ENCODE data around the gene RYR2. TPM values are rescaled to one million over a fixed set of nuclear protein-coding genes. Genes with fewer than 3 reads are reported as not detected.

The RYR2 gene
- polyA plus RNA-seq, 2 of the 4 experiments (the other 2 are of a cell fraction): 0.06 TPM; not detected in 1

GRCh38 chr1:237145379-237146135, 103.6 kb downstream of the RYR2 start:
- 8% methylated on average over 4 of the region's 4 CpGs for WGBS (ENCODE audit: missing lambda C conversion rate)
- TF ChIP-seq MYC (IDR thresholded peaks at IDR 0.05; ENCODE audit: borderline replicate concordance, low read length): no peak
- TF ChIP-seq HOXA7 (CRISPR knock-in tag; IDR thresholded peaks at IDR 0.05): no peak
- no peak for TF ChIP-seq CHD4 (IDR thresholded peaks at IDR 0.05; ENCODE audit: borderline replicate concordance)
- no peak for TF ChIP-seq CEBPB (IDR thresholded peaks at IDR 0.05)
- TF ChIP-seq MAZ (IDR thresholded peaks at IDR 0.05; ENCODE audit: borderline replicate concordance, low read depth, low read length): no peak
- no peak for TF ChIP-seq CBX8 (IDR thresholded peaks at IDR 0.05)
- no peak for TF ChIP-seq KDM5A (IDR thresholded peaks at IDR 0.05)
- TF ChIP-seq ZNF302 (CRISPR knock-in tag; IDR thresholded peaks at IDR 0.05): no peak
- TF ChIP-seq RNF2 (IDR thresholded peaks at IDR 0.05; ENCODE audit: borderline replicate concordance, low read depth): no peak
- Histone ChIP-seq H3K4me3 (no peak overlapping the region), H3K4me2 (no peak overlapping the region), H3K4me1 (no peaks in the 10 kb centered on the region), H3K9me3 (no peaks in the 10 kb centered on the region), H3K27ac (no peak overlapping the region)
- FAIRE-seq (no peak), ATAC-seq (no peak), DNase-seq (ENCODE audit: low read depth in 1 of 2, low spot score in 1 of 2) (no peak)
- CTCF ChIA-PET: no interaction called here
- POLR2A ChIA-PET: no interaction called here

- no peak for FAIRE-seq
- WGBS (ENCODE audit: missing lambda C conversion rate): 47% methylated on average over 7 of the region's 7 CpGs
- Histone ChIP-seq H3K27ac (no peak overlapping the region), H3K4me2 (no peak overlapping the region), H3K9me3 (no peaks in the 10 kb centered on the region), H3K4me1 (no peaks in the 10 kb centered on the region), H3K4me3 (no peak overlapping the region)
- ChIA-PET POLR2A (no interaction called here), CTCF (no interaction called here)
- no peak for DNase-seq (ENCODE audit: low read depth in 1 of 2, low spot score in 1 of 2)
- TF ChIP-seq POLR2AphosphoS2 (conservative IDR thresholded peaks at IDR 0.05; ENCODE audit: low read length) (no peak), RCOR1 (IDR thresholded peaks at IDR 0.05; ENCODE audit: low read depth, low read length) (no peak), JUN (IDR thresholded peaks at IDR 0.05) (no peak), HDAC2 (IDR thresholded peaks at IDR 0.05) (no peak), KDM5A (IDR thresholded peaks at IDR 0.05) (no peak), MAFK (IDR thresholded peaks at IDR 0.05; ENCODE audit: partially characterized antibody) (no peak), MYC (IDR thresholded peaks at IDR 0.05; ENCODE audit: borderline replicate concordance, low read length) (no peak), SMC3 (IDR thresholded peaks at IDR 0.05) (no peak), RNF2 (IDR thresholded peaks at IDR 0.05; ENCODE audit: borderline replicate concordance, low read depth) (no peak), HMGXB4 (CRISPR knock-in tag; IDR thresholded peaks at IDR 0.05; ENCODE audit: borderline replicate concordance) (no peak)
- ATAC-seq: no peak
Measured at GRCh38 chr1:237146241-237146640, 104.3 kb downstream of the RYR2 start.

- ATAC-seq (no peak), FAIRE-seq (no peak), DNase-seq (ENCODE audit: low read depth in 1 of 2, low spot score in 1 of 2) (no peak)
- POLR2A ChIA-PET: no interaction called here
- no peaks in the 10 kb centered on the region for H3K9me3 ChIP-seq
- no peaks in the 10 kb centered on the region for H3K4me1 ChIP-seq
- no peak overlapping the region for H3K27ac ChIP-seq
- TF ChIP-seq POLR2A (IDR thresholded peaks at IDR 0.05; ENCODE audit: low read length): no peak
- no peak for TF ChIP-seq E2F6 (IDR thresholded peaks at IDR 0.05; ENCODE audit: borderline replicate concordance, low read depth)
- TF ChIP-seq SMC3 (IDR thresholded peaks at IDR 0.05): no peak
- TF ChIP-seq EHMT2 (IDR thresholded peaks at IDR 0.05; ENCODE audit: low read depth): no peak
- TF ChIP-seq CEBPB (IDR thresholded peaks at IDR 0.05): no peak
- TF ChIP-seq ZSCAN20 (CRISPR knock-in tag; IDR thresholded peaks at IDR 0.05): no peak
- no peak for TF ChIP-seq FOSB (CRISPR knock-in tag; IDR thresholded peaks at IDR 0.05)
- no peak for TF ChIP-seq CBX2 (IDR thresholded peaks at IDR 0.05; ENCODE audit: borderline replicate concordance, low read depth)
- no peak for TF ChIP-seq REST (IDR thresholded peaks at IDR 0.05)
- TF ChIP-seq HES2 (IDR thresholded peaks at IDR 0.05): no peak
- TF ChIP-seq HEYL (CRISPR knock-in tag; IDR thresholded peaks at IDR 0.05): no peak
- no peak for TF ChIP-seq HOXA7 (CRISPR knock-in tag; IDR thresholded peaks at IDR 0.05)
- no peak for TF ChIP-seq HDAC2 (IDR thresholded peaks at IDR 0.05)
- TF ChIP-seq CHD2 (IDR thresholded peaks at IDR 0.05; ENCODE audit: low read length, partially characterized antibody): no peak
- TF ChIP-seq TP53 (CRISPR knock-in tag; IDR thresholded peaks at IDR 0.05): no peak
- WGBS (ENCODE audit: missing lambda C conversion rate): 16% methylated on average over 3 of the region's 3 CpGs
- H3K4me3 ChIP-seq: no peak overlapping the region
- CTCF ChIA-PET: no interaction called here
- no peak overlapping the region for H3K4me2 ChIP-seq
Measured at GRCh38 chr1:237149857-237150256, 107.9 kb downstream of the RYR2 start.

Measured in A549 (cell line).